ENCODE data around the gene DGKH. TPM values are rescaled to one million over a fixed set of nuclear protein-coding genes. Genes with fewer than 3 reads are reported as not detected.

Gene DGKH
- total and polyA plus RNA-seq, 9 donors = 2.1 to 14.1 (median 9.3) TPM

- peaks cover 3% of the 10 kb centered on the region for H3K4me1 ChIP-seq (ENCODE audit: insufficient read depth)
- TF ChIP-seq EP300 (IDR thresholded peaks at IDR 0.05) = no peak
- no peak for TF ChIP-seq POLR2A (IDR thresholded peaks at IDR 0.05)
- TF ChIP-seq CTCF (IDR thresholded peaks at IDR 0.05) = no peak
- no peaks in the 10 kb centered on the region for H3K36me3 ChIP-seq
- no peak overlapping the region for H3K27ac ChIP-seq
- H3K4me3 ChIP-seq = no peak overlapping the region
- intact Hi-C loops (cut with DNase I) = no loop called here
- no peaks in the 10 kb centered on the region for H3K27me3 ChIP-seq
- no peak for DNase-seq
- no peaks in the 10 kb centered on the region for H3K9me3 ChIP-seq
- WGBS, 3 donors = 87 to 95% (median 94%) methylated on average over 6 of the region's 6 CpGs
Measured at GRCh38 chr13:42279080-42279479, 230.6 kb downstream of the DGKH start.

GRCh38 chr13:42279986-42280385 lies 231.5 kb downstream of the DGKH start:
- H3K27ac ChIP-seq = no peak overlapping the region
- DNase-seq = no peak
- intact Hi-C loops (cut with DNase I) = no loop called here
- H3K4me1 ChIP-seq (ENCODE audit: insufficient read depth) = peaks cover 3% of the 10 kb centered on the region
- H3K9me3 ChIP-seq = no peaks in the 10 kb centered on the region
- no peak for TF ChIP-seq EP300 (IDR thresholded peaks at IDR 0.05)
- no peak for TF ChIP-seq POLR2A (IDR thresholded peaks at IDR 0.05)
- TF ChIP-seq CTCF (IDR thresholded peaks at IDR 0.05) = no peak
- WGBS, 3 donors = 71 to 76% (median 73%) methylated on average over 1 of the region's 1 CpG
- H3K27me3 ChIP-seq = no peaks in the 10 kb centered on the region
- H3K4me3 ChIP-seq = no peak overlapping the region
- H3K36me3 ChIP-seq = no peaks in the 10 kb centered on the region

GRCh38 chr13:42280537-42280936 lies 232.1 kb downstream of the DGKH start:
- Histone ChIP-seq H3K4me1 (ENCODE audit: insufficient read depth) (peaks cover 1% of the 10 kb centered on the region), H3K27me3 (no peaks in the 10 kb centered on the region), H3K4me3 (no peak overlapping the region), H3K36me3 (no peaks in the 10 kb centered on the region), H3K27ac (no peak overlapping the region), H3K9me3 (no peaks in the 10 kb centered on the region)
- intact Hi-C loops (cut with DNase I) = no loop called here
- TF ChIP-seq CTCF (IDR thresholded peaks at IDR 0.05) (no peak), EP300 (IDR thresholded peaks at IDR 0.05) (no peak), POLR2A (IDR thresholded peaks at IDR 0.05) (no peak)
- WGBS, 3 donors = 90 to 95% (median 90%) methylated on average over 2 of the region's 2 CpGs
- no peak for DNase-seq

- no peak overlapping the region for H3K27ac ChIP-seq
- WGBS, 3 donors = 78 to 93% (median 91%) methylated on average over 3 of the region's 3 CpGs
Measured at GRCh38 chr13:42283574-42283973, 235.1 kb downstream of the DGKH start.

More at GRCh38 chr13:42283574-42283973, 235.1 kb downstream of the DGKH start:
- Histone ChIP-seq H3K4me3 (no peak overlapping the region), H3K36me3 (no peaks in the 10 kb centered on the region), H3K9me3 (no peaks in the 10 kb centered on the region), H3K4me1 (ENCODE audit: insufficient read depth) (no peaks in the 10 kb centered on the region), H3K27me3 (no peaks in the 10 kb centered on the region)
- intact Hi-C loops (cut with DNase I) = no loop called here
- no peak for DNase-seq
- TF ChIP-seq EP300 (IDR thresholded peaks at IDR 0.05) (no peak), POLR2A (IDR thresholded peaks at IDR 0.05) (no peak), CTCF (IDR thresholded peaks at IDR 0.05) (no peak)

Data from ovary (tissue), 9 donors.